ENCODE measurements around the gene GPC5. TPM values are rescaled to one million over a fixed set of nuclear protein-coding genes. Genes with fewer than 3 reads are reported as not detected.

Gene GPC5
- total and polyA plus RNA-seq, 2 of the 8 experiments (the other 6 are each of a cell fraction or from before 2014, with no cell fraction given) = 0.20 to 0.39 TPM

DNA sequence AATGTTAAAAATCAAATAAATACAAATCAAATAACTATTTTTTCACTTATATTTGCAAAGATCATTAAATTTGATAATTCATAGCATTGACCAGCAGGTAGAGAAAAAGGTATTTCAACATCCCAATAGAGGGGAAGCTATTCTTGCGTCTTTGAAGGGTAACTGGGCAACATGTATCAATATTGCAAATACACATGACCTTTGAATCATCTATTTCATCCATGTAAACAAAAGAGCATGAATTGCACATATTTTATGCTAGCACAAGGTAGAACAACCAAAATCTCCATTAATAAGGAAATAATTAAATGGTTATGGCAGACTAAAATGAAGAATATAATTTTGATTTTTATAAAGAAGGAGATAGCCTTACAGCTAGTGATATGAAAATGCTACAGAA, 372.8 kb downstream of the GPC5 start (continued):
- TF ChIP-seq TAF7 (optimal IDR thresholded peaks at IDR 0.05; ENCODE audit: borderline replicate concordance, low read depth, low read length) (no peak), SP2 (IDR thresholded peaks at IDR 0.05; ENCODE audit: low read length) (no peak), RAD21 (IDR thresholded peaks at IDR 0.05 in 1 of 2, conservative IDR thresholded peaks at IDR 0.05 in 1 of 2; ENCODE audit: low read depth in 2 of 2, low read length in 2 of 2) (no peak), BACH1 (IDR thresholded peaks at IDR 0.05; ENCODE audit: low read length) (no peak), POU5F1 (IDR thresholded peaks at IDR 0.05; ENCODE audit: low read depth, low read length) (no peak), NANOG (IDR thresholded peaks at IDR 0.05; ENCODE audit: insufficient read depth, low read depth, low read length, poor library complexity, severe bottlenecking) (no peak)

Data from H1 (cell line).